Hepatocyte (in vitro differentiated cells): ENCODE measurements around the gene SLC25A12. TPM values are rescaled to one million over a fixed set of nuclear protein-coding genes. Genes with fewer than 3 reads are reported as not detected.

Experiments used
- DNase-seq: peaks from one replicate; pipeline ENCODE4 v3.0.0-alpha.2; 2016; ENCODE audit warnings: low spot score
- H2AFZ ChIP-seq: fragments of 200-600 bp; sonication (generic); 2 replicates; pipeline ENCODE4 v1.6.0; 2016; ENCODE audit warnings: antibody characterized with exemption, mild to moderate bottlenecking
- H3K27ac ChIP-seq: fragments of 200-600 bp; sonication (generic); 2 replicates; pipeline ENCODE4 v1.5.1; 2016; ENCODE audit warnings: mild to moderate bottlenecking
- H3K27me3 ChIP-seq: fragments of 200-600 bp; sonication (generic); 2 replicates; pipeline ENCODE4 v1.6.1; 2016
- H3K36me3 ChIP-seq: fragments of 200-600 bp; sonication (generic); replicated peaks from 2 replicates; pipeline ENCODE4 v1.5.1; 2016; ENCODE audit warnings: low read depth; ENCODE audit not compliant: insufficient read depth
- H3K4me1 ChIP-seq: fragments of 200-600 bp; sonication (generic); 2 replicates; pipeline ENCODE4 v1.5.1; 2016; ENCODE audit warnings: mild to moderate bottlenecking, moderate library complexity; ENCODE audit not compliant: insufficient read depth
- H3K4me2 ChIP-seq: fragments of 200-600 bp; sonication (generic); 2 replicates; pipeline ENCODE4 v1.6.0; 2016
- H3K4me3 ChIP-seq: fragments of 200-600 bp; sonication (generic); 2 replicates; pipeline ENCODE4 v1.5.1; 2016; ENCODE audit warnings: mild to moderate bottlenecking
- H3K79me2 ChIP-seq: fragments of 200-600 bp; sonication (generic); 2 replicates; pipeline ENCODE4 v1.6.0; 2017; ENCODE audit warnings: mild to moderate bottlenecking
- H3K9me2 ChIP-seq: fragments of 200-600 bp; sonication (generic); replicated peaks from 2 replicates; pipeline ENCODE4 v1.6.0; 2017; ENCODE audit warnings: mild to moderate bottlenecking; ENCODE audit not compliant: insufficient read depth
- H3K9me3 ChIP-seq: fragments of 200-600 bp; sonication (generic); 2 replicates; pipeline ENCODE4 v1.5.1; 2016; ENCODE audit warnings: low read depth, mild to moderate bottlenecking
- H4K20me1 ChIP-seq: fragments of 200-600 bp; sonication (generic); 2 replicates; pipeline ENCODE4 v1.6.0; 2016; ENCODE audit warnings: mild to moderate bottlenecking; ENCODE audit not compliant: insufficient read depth, poor library complexity, severe bottlenecking
- EZH2 ChIP-seq: fragments of 200-600 bp; sonication (generic); IDR thresholded peaks from 2 replicates; pipeline ENCODE4 v1.6.1; 2016; ENCODE audit warnings: antibody characterized with exemption, mild to moderate bottlenecking, borderline replicate concordance
- EZH2phosphoT487 ChIP-seq: fragments of 200-600 bp; sonication (generic); IDR thresholded peaks from one replicate; pipeline ENCODE4 v1.6.1; 2018; ENCODE audit warnings: antibody characterized with exemption, mild to moderate bottlenecking, low read depth, moderate library complexity; ENCODE audit not compliant: unreplicated experiment, severe bottlenecking
- WGBS: methylation state at CpG from one replicate; pipeline ENCODE4 v1.1.6; 2016; ENCODE audit warnings: low lambda C conversion rate; ENCODE audit errors: missing lambda C conversion rate; 5-methylcytosine and 5-hydroxymethylcytosine counted together
- polyA plus RNA-seq: library from polyadenylated mRNA; unstranded; fragments of >200 nt; fragmentation: Nextera tagmentation; extraction: Ambion mirVana; gene quantifications from 2 replicates; pipeline ENCODE4 v1.2.1, GENCODE V29; 2016
- total RNA-seq: library from RNA; depleted of rRNA; stranded (reverse); fragments of >200 nt; gene quantifications from 2 replicates; pipeline ENCODE4 v1.2.3, GENCODE V29; 2014
- TF ChIP-seq, protein P1 (sequence below): fragments of 200-600 bp; sonication (generic); IDR thresholded peaks from 2 replicates; pipeline ENCODE4 v1.5.1; 2016; ENCODE audit warnings: antibody characterized with exemption, mild to moderate bottlenecking; ENCODE audit not compliant: poor library complexity

Gene SLC25A12
- total and polyA plus RNA-seq, 2 experiments from 2014 or later: 7.1 to 11.1 TPM

DNA sequence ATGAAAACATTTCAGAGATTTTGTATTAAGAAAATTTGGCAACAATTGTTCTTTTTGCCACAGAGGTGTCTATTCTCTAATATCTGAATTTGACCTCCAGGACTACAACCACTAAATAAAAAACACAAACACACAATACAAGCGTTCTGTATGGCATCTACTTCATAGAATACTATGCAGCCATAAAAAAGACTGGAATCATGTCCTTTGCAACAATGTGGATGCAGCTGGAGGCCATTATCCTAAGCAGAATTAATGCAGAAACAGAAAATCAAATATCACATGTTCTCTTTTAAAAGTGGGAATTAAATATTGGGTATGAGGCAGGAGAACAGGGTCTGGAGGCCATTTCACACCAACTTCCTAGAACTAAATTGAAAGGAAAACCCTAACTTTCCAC lies 19.5 kb downstream of the SLC25A12 start:
- Histone ChIP-seq H3K4me2 (no peak overlapping the region), H3K27ac (no peak overlapping the region), H2AFZ (no peak overlapping the region), H3K36me3 (no peaks in the 10 kb centered on the region), H3K4me3 (no peak overlapping the region), H3K4me1 (no peaks in the 10 kb centered on the region), H4K20me1 (no peaks in the 10 kb centered on the region), H3K9me3 (no peaks in the 10 kb centered on the region), H3K9me2 (no peaks in the 10 kb centered on the region), H3K79me2 (no peaks in the 10 kb centered on the region), H3K27me3 (no peaks in the 10 kb centered on the region)
- 97% methylated on average over 1 of the region's 1 CpG for WGBS
- DNase-seq: no peak
- TF ChIP-seq EZH2: no peak
- TF ChIP-seq EZH2phosphoT487: no peak
- TF ChIP-seq, protein P1, sequence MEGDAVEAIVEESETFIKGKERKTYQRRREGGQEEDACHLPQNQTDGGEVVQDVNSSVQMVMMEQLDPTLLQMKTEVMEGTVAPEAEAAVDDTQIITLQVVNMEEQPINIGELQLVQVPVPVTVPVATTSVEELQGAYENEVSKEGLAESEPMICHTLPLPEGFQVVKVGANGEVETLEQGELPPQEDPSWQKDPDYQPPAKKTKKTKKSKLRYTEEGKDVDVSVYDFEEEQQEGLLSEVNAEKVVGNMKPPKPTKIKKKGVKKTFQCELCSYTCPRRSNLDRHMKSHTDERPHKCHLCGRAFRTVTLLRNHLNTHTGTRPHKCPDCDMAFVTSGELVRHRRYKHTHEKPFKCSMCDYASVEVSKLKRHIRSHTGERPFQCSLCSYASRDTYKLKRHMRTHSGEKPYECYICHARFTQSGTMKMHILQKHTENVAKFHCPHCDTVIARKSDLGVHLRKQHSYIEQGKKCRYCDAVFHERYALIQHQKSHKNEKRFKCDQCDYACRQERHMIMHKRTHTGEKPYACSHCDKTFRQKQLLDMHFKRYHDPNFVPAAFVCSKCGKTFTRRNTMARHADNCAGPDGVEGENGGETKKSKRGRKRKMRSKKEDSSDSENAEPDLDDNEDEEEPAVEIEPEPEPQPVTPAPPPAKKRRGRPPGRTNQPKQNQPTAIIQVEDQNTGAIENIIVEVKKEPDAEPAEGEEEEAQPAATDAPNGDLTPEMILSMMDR: no peak

DNA sequence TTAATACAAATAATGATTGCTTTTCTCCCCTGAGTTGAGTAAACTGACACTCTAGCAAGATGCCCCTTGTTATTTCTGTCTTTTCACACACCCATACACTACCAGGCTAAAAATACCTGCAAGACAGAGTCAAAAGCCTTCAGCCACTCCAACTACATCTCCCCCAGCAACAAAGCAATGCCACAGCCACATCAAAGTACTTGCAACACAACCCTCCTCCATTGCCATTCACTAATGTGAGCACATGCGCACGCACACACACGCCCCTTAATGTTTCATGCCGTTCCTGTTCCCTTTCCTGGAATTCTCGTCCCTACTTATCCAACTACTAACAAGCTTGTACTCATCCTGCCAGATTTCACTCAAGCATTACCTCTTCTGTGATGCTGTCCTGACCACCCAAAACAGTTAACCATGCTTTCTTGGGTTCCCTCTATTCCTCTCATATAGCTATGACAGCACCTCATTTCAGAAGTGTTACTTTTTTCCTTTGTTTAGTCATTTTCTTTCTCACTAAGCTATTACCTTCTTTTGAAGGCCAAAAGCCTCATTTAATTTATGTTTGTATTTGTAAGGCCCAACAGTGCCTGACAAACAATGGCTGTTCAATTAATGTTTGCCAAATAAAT lies 29.6 kb downstream of the SLC25A12 start:
- no peaks in the 10 kb centered on the region for H3K9me2 ChIP-seq
- no peaks in the 10 kb centered on the region for H3K4me1 ChIP-seq
- WGBS: 90% methylated on average over 5 of the region's 5 CpGs
- H3K27ac ChIP-seq: no peak overlapping the region
- H3K79me2 ChIP-seq: no peaks in the 10 kb centered on the region
- no peak overlapping the region for H3K4me3 ChIP-seq
- no peaks in the 10 kb centered on the region for H4K20me1 ChIP-seq
- no peaks in the 10 kb centered on the region for H3K36me3 ChIP-seq
- no peak overlapping the region for H3K4me2 ChIP-seq
- no peaks in the 10 kb centered on the region for H3K27me3 ChIP-seq
- H2AFZ ChIP-seq: no peak overlapping the region
- TF ChIP-seq EZH2phosphoT487 (no peak), EZH2 (no peak)
- DNase-seq: no peak
- no peaks in the 10 kb centered on the region for H3K9me3 ChIP-seq

DNA sequence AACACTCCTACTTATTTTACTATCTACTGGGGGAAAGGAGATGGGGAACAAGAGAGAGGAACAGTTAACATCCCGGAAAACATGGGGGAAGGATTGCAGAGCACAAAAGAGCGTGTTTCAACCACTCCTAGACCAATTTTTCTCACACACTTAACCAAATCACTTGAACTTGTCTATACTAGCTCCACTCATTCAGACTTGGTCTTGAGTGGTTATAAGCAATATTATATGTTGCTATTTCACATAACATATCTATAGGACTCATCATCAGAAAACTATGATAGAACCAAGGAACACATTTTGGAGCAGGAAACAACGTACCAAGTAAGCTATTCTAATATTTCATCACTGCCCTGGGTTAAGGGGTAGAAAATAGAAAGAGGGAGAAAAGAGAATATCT lies 31.5 kb downstream of the SLC25A12 start:
- H3K4me3 ChIP-seq: no peak overlapping the region
- no peaks in the 10 kb centered on the region for H3K27me3 ChIP-seq
- H3K4me2 ChIP-seq: no peak overlapping the region
- H3K36me3 ChIP-seq: no peaks in the 10 kb centered on the region
- no peaks in the 10 kb centered on the region for H3K9me2 ChIP-seq
- H2AFZ ChIP-seq: no peak overlapping the region
- no peak for TF ChIP-seq EZH2
- TF ChIP-seq, protein P1: no peak
- H3K4me1 ChIP-seq: no peaks in the 10 kb centered on the region
- 98% methylated on average over 3 of the region's 3 CpGs for WGBS
- DNase-seq: no peak
- H4K20me1 ChIP-seq: no peaks in the 10 kb centered on the region
- H3K9me3 ChIP-seq: no peaks in the 10 kb centered on the region
- H3K27ac ChIP-seq: no peak overlapping the region
- H3K79me2 ChIP-seq: no peaks in the 10 kb centered on the region

DNA sequence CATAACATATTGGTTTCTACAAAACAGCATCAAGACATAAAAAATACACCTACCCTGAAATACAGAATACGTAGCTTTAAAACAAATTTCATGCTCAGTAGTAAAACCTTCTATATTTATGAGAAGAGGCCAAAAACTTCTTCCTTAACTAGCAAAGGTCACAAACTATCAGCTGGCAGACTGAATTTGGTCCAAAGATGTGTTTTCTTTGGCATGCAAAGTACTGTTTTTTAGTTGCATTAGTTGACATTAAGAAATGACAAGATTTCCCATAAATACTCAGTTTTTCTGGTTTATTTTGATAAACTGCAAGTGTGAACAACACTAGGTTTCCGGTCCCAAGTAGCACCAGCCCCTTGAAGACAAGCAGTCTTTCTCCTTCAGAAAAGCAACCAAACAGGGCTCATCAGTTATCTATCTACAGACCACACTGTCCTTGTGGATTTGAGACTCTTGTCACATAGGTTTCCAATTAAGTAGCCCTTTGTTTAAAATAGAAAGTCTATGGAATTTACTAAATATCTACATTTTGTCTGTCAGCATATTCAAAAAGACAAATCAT lies 35.6 kb downstream of the SLC25A12 start:
- Histone ChIP-seq H3K4me1 (no peaks in the 10 kb centered on the region), H3K27ac (no peak overlapping the region), H3K36me3 (no peaks in the 10 kb centered on the region), H3K4me2 (no peak overlapping the region), H3K9me2 (no peaks in the 10 kb centered on the region), H3K79me2 (no peaks in the 10 kb centered on the region), H3K9me3 (no peaks in the 10 kb centered on the region), H3K27me3 (no peaks in the 10 kb centered on the region), H2AFZ (no peak overlapping the region), H4K20me1 (no peaks in the 10 kb centered on the region), H3K4me3 (no peak overlapping the region)
- DNase-seq: no peak
- 90% methylated on average over 2 of the region's 2 CpGs for WGBS
- TF ChIP-seq, protein P1: no peak
- TF ChIP-seq EZH2phosphoT487: no peak
- TF ChIP-seq EZH2: no peak
